OCI-LY1 (cell line): ENCODE results near the gene MED27.

ENCODE experiments used
- EZH2 ChIP-seq: fragments of 200-600 bp; sonication (generic), shearing (Covaris generic); IDR thresholded peaks from 2 replicates; pipeline ENCODE4 v1.8.0; 2017; ENCODE audit warnings: borderline replicate concordance, mixed run types, mild to moderate bottlenecking, antibody characterized with exemption, low read length, moderate library complexity, mixed read lengths
- TF ChIP-seq, protein P1 (sequence below): fragments of 200-600 bp; sonication (generic), shearing (Covaris generic); IDR thresholded peaks from 2 replicates; pipeline ENCODE4 v1.5.1; 2017; ENCODE audit warnings: mild to moderate bottlenecking, antibody characterized with exemption, low read length, moderate library complexity, mixed read lengths

GRCh38 chr9:131840220-131840619 is 239.4 kb downstream of the MED27 start:
- no peak for TF ChIP-seq EZH2
- TF ChIP-seq, protein P1, sequence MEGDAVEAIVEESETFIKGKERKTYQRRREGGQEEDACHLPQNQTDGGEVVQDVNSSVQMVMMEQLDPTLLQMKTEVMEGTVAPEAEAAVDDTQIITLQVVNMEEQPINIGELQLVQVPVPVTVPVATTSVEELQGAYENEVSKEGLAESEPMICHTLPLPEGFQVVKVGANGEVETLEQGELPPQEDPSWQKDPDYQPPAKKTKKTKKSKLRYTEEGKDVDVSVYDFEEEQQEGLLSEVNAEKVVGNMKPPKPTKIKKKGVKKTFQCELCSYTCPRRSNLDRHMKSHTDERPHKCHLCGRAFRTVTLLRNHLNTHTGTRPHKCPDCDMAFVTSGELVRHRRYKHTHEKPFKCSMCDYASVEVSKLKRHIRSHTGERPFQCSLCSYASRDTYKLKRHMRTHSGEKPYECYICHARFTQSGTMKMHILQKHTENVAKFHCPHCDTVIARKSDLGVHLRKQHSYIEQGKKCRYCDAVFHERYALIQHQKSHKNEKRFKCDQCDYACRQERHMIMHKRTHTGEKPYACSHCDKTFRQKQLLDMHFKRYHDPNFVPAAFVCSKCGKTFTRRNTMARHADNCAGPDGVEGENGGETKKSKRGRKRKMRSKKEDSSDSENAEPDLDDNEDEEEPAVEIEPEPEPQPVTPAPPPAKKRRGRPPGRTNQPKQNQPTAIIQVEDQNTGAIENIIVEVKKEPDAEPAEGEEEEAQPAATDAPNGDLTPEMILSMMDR: no peak
